ENCODE data around the gene PLK3. TPM values are rescaled to one million over a fixed set of nuclear protein-coding genes. Genes with fewer than 3 reads are reported as not detected.
A peak's percentile ranks its signal among the peaks of the same experiment; 100 is the strongest.

PLK3 gene
- total RNA-seq, 1 experiment from 2014 or later: 12.7 TPM

GRCh38 chr1:44807364-44808062 is 7.3 kb downstream of the PLK3 start:
- peaks cover 21% of the 10 kb centered on the region; the same call in 1 of the 2 replicates for H3K79me2 ChIP-seq (ENCODE audit: low read depth)
- TSS peak; percentile 24 for BruUV-seq (replicated peaks)

GRCh38 chr1:44808063-44808937 is 8.1 kb downstream of the PLK3 start, which contains the start of gene BTBD19:
TSS of gene BTBD19 (plus strand) at chr1:44808523. CDS start at chr1:44808821, 298 bp downstream.
- ChIA-PET POLR2A (ENCODE audit: unreplicated experiment) (interaction anchor here (1.1 to 1.2 kb wide), 2 partner anchors 8 to 11 kb away, joined by 5 read pairs; no protein-coding TSS in a partner anchor), CTCF (interaction anchor here (0.6 to 1.3 kb wide), 2 partner anchors 9 to 518 kb away, joined by 3 read pairs; no protein-coding TSS in a partner anchor)
- Histone ChIP-seq H3K4me3 (peak within 1 kb of the TSS; percentile 30; the same call in 1 of the 2 replicates), H2AFZ (no peak within 1 kb of the TSS), H3K9me2 (ENCODE audit: insufficient read depth) (no peaks in the 10 kb centered on the region), H3K9me3 (ENCODE audit: insufficient read depth, low read depth) (no peaks in the 10 kb centered on the region), H3K4me2 (peak within 1 kb of the TSS; percentile 70), H3K36me3 (ENCODE audit: low read depth) (peaks cover 10% of the 10 kb centered on the region; the same call in 1 of the 2 replicates), H3K27me3 (ENCODE audit: insufficient read depth, low read depth) (no peaks in the 10 kb centered on the region), H4K20me1 (ENCODE audit: insufficient read depth) (no peaks in the 10 kb centered on the region), H3K27ac (peak within 1 kb of the TSS; percentile 98), H3K79me2 (ENCODE audit: low read depth) (peaks cover 19% of the 10 kb centered on the region; the same call in 1 of the 2 replicates), H3K4me1 (replicated peaks; ENCODE audit: insufficient read depth) (peaks cover 87% of the 10 kb centered on the region), H3F3A (ENCODE audit: insufficient read depth, low read depth) (peaks cover 73% of the 10 kb centered on the region)
- TF ChIP-seq EZH2 (IDR thresholded peaks at IDR 0.05; ENCODE audit: low read depth): no peak
- TF ChIP-seq, protein P1, sequence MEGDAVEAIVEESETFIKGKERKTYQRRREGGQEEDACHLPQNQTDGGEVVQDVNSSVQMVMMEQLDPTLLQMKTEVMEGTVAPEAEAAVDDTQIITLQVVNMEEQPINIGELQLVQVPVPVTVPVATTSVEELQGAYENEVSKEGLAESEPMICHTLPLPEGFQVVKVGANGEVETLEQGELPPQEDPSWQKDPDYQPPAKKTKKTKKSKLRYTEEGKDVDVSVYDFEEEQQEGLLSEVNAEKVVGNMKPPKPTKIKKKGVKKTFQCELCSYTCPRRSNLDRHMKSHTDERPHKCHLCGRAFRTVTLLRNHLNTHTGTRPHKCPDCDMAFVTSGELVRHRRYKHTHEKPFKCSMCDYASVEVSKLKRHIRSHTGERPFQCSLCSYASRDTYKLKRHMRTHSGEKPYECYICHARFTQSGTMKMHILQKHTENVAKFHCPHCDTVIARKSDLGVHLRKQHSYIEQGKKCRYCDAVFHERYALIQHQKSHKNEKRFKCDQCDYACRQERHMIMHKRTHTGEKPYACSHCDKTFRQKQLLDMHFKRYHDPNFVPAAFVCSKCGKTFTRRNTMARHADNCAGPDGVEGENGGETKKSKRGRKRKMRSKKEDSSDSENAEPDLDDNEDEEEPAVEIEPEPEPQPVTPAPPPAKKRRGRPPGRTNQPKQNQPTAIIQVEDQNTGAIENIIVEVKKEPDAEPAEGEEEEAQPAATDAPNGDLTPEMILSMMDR (conservative IDR thresholded peaks at IDR 0.05): no peak
- peak in 1 of 2 experiments; percentile 54 for DNase-seq
- no TSS peak for BruUV-seq (replicated peaks)
- intact Hi-C loops (cut with micrococcal nuclease; ENCODE audit: unreplicated experiment): loop anchor here (10.0 kb wide), 3 partner anchors 73 to 777 kb away; partner anchors contain the start of genes KIF2C, NASP, RNU5D-1 and SLC6A9

More at GRCh38 chr1:44807364-44808062, 7.3 kb downstream of the PLK3 start:
- H3K4me1 ChIP-seq (replicated peaks; ENCODE audit: insufficient read depth): peaks cover 95% of the 10 kb centered on the region
- H3K4me3 ChIP-seq: peak overlapping the region; percentile 30; the same call in 1 of the 2 replicates
- CTCF ChIA-PET: interaction anchor here (0.6 kb wide), 1 partner anchor 518 kb away, joined by 3 read pairs; no protein-coding TSS in a partner anchor
- H2AFZ ChIP-seq: no peak overlapping the region
- H3K9me3 ChIP-seq (ENCODE audit: insufficient read depth, low read depth): no peaks in the 10 kb centered on the region
- H3K27ac ChIP-seq: peak overlapping the region; percentile 98
- no peaks in the 10 kb centered on the region for H3K9me2 ChIP-seq (ENCODE audit: insufficient read depth)
- intact Hi-C loops (cut with micrococcal nuclease; ENCODE audit: unreplicated experiment): loop anchor here (2.0 to 10.0 kb wide), 5 partner anchors 73 to 879 kb away; partner anchors contain the start of genes ARMH1, GPBP1L1, KIF2C and NASP
- H3K36me3 ChIP-seq (ENCODE audit: low read depth): peaks cover 10% of the 10 kb centered on the region; the same call in 1 of the 2 replicates
- peak; percentile 99 for DNase-seq
- no peaks in the 10 kb centered on the region for H3K27me3 ChIP-seq (ENCODE audit: insufficient read depth, low read depth)
- POLR2A ChIA-PET (ENCODE audit: unreplicated experiment): interaction anchor here (0.6 to 1.2 kb wide), 2 partner anchors 12 to 85 kb away, joined by 5 to 8 read pairs; no protein-coding TSS in a partner anchor
- H3F3A ChIP-seq (ENCODE audit: insufficient read depth, low read depth): peaks cover 81% of the 10 kb centered on the region
- TF ChIP-seq EZH2 (IDR thresholded peaks at IDR 0.05; ENCODE audit: low read depth): no peak
- TF ChIP-seq, protein P1 (conservative IDR thresholded peaks at IDR 0.05): no peak
- H4K20me1 ChIP-seq (ENCODE audit: insufficient read depth): no peaks in the 10 kb centered on the region
- peak overlapping the region; percentile 70 for H3K4me2 ChIP-seq

All from PC-9 (cell line).